GM21717 (cell line): ENCODE data around the gene ALKBH8.
"Not testable (repeated sequence)": the region's sequence is repeated elsewhere in the genome, so short reads cannot be mapped to it uniquely, and the experiment has no call there.

Source experiments
- ATAC-seq: cut with Tn5 transposase; IDR thresholded peaks from one replicate; pipeline ENCODE4 v1.9.1; 2021; ENCODE audit warnings: mild to moderate bottlenecking, moderate library complexity; ENCODE audit not compliant: unreplicated experiment

The ALKBH8 gene

GRCh38 chr11:107579169-107579568 lies 13.6 kb upstream of the ALKBH8 start:
- ATAC-seq: not testable (repeated sequence)

- ATAC-seq: no peak
Observed at GRCh38 chr11:107577346-107577711, 11.8 kb upstream of the ALKBH8 start.

GRCh38 chr11:107576497-107577345 lies 11.2 kb upstream of the ALKBH8 start:
- ATAC-seq: not testable (repeated sequence)

GRCh38 chr11:107573438-107573837 lies 7.9 kb upstream of the ALKBH8 start:
- ATAC-seq: no peak

- no peak for ATAC-seq
Observed at GRCh38 chr11:107570015-107570414, 4.5 kb upstream of the ALKBH8 start.

GRCh38 chr11:107567739-107568335 lies 2.3 kb upstream of the ALKBH8 start:
- no peak for ATAC-seq

GRCh38 chr11:107566569-107566968 lies 1.0 kb upstream of the ALKBH8 start:
- ATAC-seq: no peak

GRCh38 chr11:107565955-107566501 lies 493 bp upstream of the ALKBH8 start:
- peak; percentile 0 for ATAC-seq

- peak; percentile 6 for ATAC-seq
Observed at GRCh38 chr11:107564877-107565218, 687 bp downstream of the ALKBH8 start.

- no peak for ATAC-seq
Observed at GRCh38 chr11:107563702-107564101, 1.8 kb downstream of the ALKBH8 start.

GRCh38 chr11:107562647-107563208 lies 2.8 kb downstream of the ALKBH8 start:
- no peak for ATAC-seq

GRCh38 chr11:107561688-107562087 lies 3.8 kb downstream of the ALKBH8 start:
- ATAC-seq: no peak

- no peak for ATAC-seq
Observed at GRCh38 chr11:107550304-107550703, 15.2 kb downstream of the ALKBH8 start.

GRCh38 chr11:107549954-107550285 lies 15.6 kb downstream of the ALKBH8 start:
- no peak for ATAC-seq

GRCh38 chr11:107549253-107549953 lies 16.1 kb downstream of the ALKBH8 start:
- no peak for ATAC-seq

- ATAC-seq: no peak
Observed at GRCh38 chr11:107547961-107548360, 17.6 kb downstream of the ALKBH8 start.

GRCh38 chr11:107545101-107545514 lies 20.4 kb downstream of the ALKBH8 start:
- no peak for ATAC-seq

- ATAC-seq: no peak
Observed at GRCh38 chr11:107538821-107539220, 26.7 kb downstream of the ALKBH8 start.

- ATAC-seq: no peak
Observed at GRCh38 chr11:107538239-107538638, 27.3 kb downstream of the ALKBH8 start.

- ATAC-seq: not testable (repeated sequence)
Observed at GRCh38 chr11:107537155-107537554, 28.4 kb downstream of the ALKBH8 start.

- no peak for ATAC-seq
Observed at GRCh38 chr11:107526197-107526596, 39.3 kb downstream of the ALKBH8 start.
